HL-60 (cell line): ENCODE results near the gene GPALPP1.

Experiments
- DNase-seq, 2 experiments: peaks; one replicate each; pipeline ENCODE4 v3.0.0-alpha.2; 2010 to 2020; ENCODE audit warnings: low read depth in 1 of 2, low spot score in 1 of 2
- H3K27ac ChIP-seq: fragments of 250-450 bp; sonication (Bioruptor Pico); replicated peaks from 2 replicates; pipeline ENCODE4 v1.5.1; 2020; ENCODE audit warnings: mild to moderate bottlenecking, moderate library complexity
- H3K27me3 ChIP-seq: fragments of 250-450 bp; sonication (Bioruptor Pico); 2 replicates; pipeline ENCODE4 v1.5.1; 2021; ENCODE audit warnings: mild to moderate bottlenecking, moderate library complexity; ENCODE audit not compliant: insufficient read depth, poor library complexity, severe bottlenecking
- H3K4me3 ChIP-seq: replicated peaks from 2 replicates; pipeline ENCODE4 v1.5.1; 2011; ENCODE audit warnings: mild to moderate bottlenecking, control low read depth, low read length; ENCODE audit not compliant: insufficient read depth
- GABPA ChIP-seq: IDR thresholded peaks from 2 replicates; pipeline ENCODE4 v1.6.1; 2012; ENCODE audit warnings: low read depth
- POLR2AphosphoS5 ChIP-seq: IDR thresholded peaks from 2 replicates; pipeline ENCODE4 v1.6.1; 2012; ENCODE audit warnings: low read depth
- SPI1 ChIP-seq: IDR thresholded peaks from 2 replicates; pipeline ENCODE4 v1.6.1; 2012; ENCODE audit warnings: low read depth, mild to moderate bottlenecking, borderline replicate concordance
- TF ChIP-seq, protein P1 (sequence below): IDR thresholded peaks from 2 replicates; pipeline ENCODE4 v1.6.1; 2012; ENCODE audit warnings: low read depth; ENCODE audit not compliant: insufficient replicate concordance
- TF ChIP-seq, protein P2 (sequence below): IDR thresholded peaks from one replicate; pipeline ENCODE4 v1.5.1; 2011; ENCODE audit warnings: low read length, control low read depth, inconsistent platforms; ENCODE audit not compliant: insufficient read depth

GPALPP1 gene

DNA sequence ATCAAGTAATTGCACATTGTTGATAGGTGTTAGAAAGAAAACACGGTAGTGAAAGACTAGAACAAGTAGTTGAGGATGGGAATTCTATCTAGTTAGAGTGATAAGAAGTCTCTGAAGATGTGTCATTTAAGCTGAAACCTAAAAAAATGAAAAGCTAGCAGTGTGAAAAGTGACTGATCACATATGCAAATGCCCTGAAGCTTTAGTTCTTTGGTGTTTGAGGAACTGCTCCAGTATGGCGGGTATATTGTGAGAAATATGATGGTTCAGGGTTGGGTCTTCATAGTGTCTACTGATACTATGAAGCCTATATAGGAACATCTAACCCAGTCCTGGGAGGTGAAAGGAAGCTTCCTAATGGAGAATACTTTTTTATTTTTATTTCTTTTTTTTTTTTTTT, 45.0 kb downstream of the GPALPP1 start:
- TF ChIP-seq, protein P1, sequence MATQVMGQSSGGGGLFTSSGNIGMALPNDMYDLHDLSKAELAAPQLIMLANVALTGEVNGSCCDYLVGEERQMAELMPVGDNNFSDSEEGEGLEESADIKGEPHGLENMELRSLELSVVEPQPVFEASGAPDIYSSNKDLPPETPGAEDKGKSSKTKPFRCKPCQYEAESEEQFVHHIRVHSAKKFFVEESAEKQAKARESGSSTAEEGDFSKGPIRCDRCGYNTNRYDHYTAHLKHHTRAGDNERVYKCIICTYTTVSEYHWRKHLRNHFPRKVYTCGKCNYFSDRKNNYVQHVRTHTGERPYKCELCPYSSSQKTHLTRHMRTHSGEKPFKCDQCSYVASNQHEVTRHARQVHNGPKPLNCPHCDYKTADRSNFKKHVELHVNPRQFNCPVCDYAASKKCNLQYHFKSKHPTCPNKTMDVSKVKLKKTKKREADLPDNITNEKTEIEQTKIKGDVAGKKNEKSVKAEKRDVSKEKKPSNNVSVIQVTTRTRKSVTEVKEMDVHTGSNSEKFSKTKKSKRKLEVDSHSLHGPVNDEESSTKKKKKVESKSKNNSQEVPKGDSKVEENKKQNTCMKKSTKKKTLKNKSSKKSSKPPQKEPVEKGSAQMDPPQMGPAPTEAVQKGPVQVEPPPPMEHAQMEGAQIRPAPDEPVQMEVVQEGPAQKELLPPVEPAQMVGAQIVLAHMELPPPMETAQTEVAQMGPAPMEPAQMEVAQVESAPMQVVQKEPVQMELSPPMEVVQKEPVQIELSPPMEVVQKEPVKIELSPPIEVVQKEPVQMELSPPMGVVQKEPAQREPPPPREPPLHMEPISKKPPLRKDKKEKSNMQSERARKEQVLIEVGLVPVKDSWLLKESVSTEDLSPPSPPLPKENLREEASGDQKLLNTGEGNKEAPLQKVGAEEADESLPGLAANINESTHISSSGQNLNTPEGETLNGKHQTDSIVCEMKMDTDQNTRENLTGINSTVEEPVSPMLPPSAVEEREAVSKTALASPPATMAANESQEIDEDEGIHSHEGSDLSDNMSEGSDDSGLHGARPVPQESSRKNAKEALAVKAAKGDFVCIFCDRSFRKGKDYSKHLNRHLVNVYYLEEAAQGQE = no peak
- TF ChIP-seq, protein P2, sequence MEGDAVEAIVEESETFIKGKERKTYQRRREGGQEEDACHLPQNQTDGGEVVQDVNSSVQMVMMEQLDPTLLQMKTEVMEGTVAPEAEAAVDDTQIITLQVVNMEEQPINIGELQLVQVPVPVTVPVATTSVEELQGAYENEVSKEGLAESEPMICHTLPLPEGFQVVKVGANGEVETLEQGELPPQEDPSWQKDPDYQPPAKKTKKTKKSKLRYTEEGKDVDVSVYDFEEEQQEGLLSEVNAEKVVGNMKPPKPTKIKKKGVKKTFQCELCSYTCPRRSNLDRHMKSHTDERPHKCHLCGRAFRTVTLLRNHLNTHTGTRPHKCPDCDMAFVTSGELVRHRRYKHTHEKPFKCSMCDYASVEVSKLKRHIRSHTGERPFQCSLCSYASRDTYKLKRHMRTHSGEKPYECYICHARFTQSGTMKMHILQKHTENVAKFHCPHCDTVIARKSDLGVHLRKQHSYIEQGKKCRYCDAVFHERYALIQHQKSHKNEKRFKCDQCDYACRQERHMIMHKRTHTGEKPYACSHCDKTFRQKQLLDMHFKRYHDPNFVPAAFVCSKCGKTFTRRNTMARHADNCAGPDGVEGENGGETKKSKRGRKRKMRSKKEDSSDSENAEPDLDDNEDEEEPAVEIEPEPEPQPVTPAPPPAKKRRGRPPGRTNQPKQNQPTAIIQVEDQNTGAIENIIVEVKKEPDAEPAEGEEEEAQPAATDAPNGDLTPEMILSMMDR = no peak
- no peak for TF ChIP-seq SPI1
- TF ChIP-seq POLR2AphosphoS5 = no peak
- no peak for TF ChIP-seq GABPA
- Histone ChIP-seq H3K27ac (no peak overlapping the region), H3K4me3 (no peak overlapping the region), H3K27me3 (no peaks in the 10 kb centered on the region)
- DNase-seq = no peak

DNA sequence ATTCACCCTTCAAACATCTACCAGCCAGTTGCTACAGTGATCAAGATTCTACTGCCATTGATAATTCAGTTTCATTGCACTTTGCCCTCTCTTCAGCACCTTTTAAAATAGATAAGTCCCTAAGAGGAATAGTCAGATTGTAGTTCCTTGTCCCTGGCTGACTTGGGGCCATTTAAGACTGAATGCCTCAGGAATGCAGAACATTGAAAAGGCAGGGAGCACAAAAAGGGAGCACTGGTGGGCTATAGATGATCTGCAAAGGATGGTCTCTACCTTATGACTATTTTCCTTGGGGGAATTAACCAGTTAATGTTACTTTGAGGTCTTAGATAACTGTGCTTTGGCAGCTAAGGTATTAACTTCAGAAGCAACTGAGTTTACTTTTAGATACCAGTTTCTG, 46.9 kb downstream of the GPALPP1 start:
- Histone ChIP-seq H3K27ac (no peak overlapping the region), H3K27me3 (no peaks in the 10 kb centered on the region), H3K4me3 (no peak overlapping the region)
- DNase-seq = no peak
- TF ChIP-seq POLR2AphosphoS5 (no peak), SPI1 (no peak), GABPA (no peak)
- TF ChIP-seq, protein P2 = no peak
- TF ChIP-seq, protein P1 = no peak

DNA sequence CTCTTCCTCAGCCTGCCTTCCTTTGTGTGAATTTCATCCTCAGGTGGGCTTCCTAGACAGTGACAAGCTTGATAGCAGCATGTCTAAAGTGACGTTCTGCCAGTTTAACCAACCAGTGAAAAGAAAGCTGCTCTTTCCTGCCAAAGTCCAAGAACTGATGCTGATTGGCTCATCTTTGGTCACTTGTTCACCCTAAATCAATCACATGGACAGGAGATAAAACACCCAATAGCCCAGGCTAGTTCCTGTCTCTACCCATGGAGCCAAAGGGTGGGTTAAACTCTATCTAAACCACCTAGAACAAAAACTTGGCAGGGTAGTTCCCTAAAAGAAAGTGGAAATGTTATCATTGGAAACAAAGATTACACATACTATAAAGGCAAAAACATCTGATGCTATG, 50.8 kb downstream of the GPALPP1 start:
- no peak for DNase-seq
- H3K27ac ChIP-seq = no peak overlapping the region
- no peaks in the 10 kb centered on the region for H3K27me3 ChIP-seq
- H3K4me3 ChIP-seq = no peak overlapping the region
- TF ChIP-seq, protein P2 = no peak
- TF ChIP-seq POLR2AphosphoS5 = no peak
- no peak for TF ChIP-seq GABPA
- TF ChIP-seq SPI1 = no peak
- TF ChIP-seq, protein P1 = no peak
